Measurements from ENCODE around the gene AADACL3.

AADACL3 gene

GRCh38 chr1:12754738-12755137 is 38.8 kb downstream of the AADACL3 start:
- TF ChIP-seq, protein P1, sequence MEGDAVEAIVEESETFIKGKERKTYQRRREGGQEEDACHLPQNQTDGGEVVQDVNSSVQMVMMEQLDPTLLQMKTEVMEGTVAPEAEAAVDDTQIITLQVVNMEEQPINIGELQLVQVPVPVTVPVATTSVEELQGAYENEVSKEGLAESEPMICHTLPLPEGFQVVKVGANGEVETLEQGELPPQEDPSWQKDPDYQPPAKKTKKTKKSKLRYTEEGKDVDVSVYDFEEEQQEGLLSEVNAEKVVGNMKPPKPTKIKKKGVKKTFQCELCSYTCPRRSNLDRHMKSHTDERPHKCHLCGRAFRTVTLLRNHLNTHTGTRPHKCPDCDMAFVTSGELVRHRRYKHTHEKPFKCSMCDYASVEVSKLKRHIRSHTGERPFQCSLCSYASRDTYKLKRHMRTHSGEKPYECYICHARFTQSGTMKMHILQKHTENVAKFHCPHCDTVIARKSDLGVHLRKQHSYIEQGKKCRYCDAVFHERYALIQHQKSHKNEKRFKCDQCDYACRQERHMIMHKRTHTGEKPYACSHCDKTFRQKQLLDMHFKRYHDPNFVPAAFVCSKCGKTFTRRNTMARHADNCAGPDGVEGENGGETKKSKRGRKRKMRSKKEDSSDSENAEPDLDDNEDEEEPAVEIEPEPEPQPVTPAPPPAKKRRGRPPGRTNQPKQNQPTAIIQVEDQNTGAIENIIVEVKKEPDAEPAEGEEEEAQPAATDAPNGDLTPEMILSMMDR (IDR thresholded peaks at IDR 0.05; ENCODE audit: insufficient read depth, low read depth, low read length, missing control alignments) = no peak
- no peak overlapping the region for H3K4me3 ChIP-seq (ENCODE audit: low read length)
- no peak for DNase-seq (ENCODE audit: low read depth)

- TF ChIP-seq, protein P1 (IDR thresholded peaks at IDR 0.05; ENCODE audit: insufficient read depth, low read depth, low read length, missing control alignments) = no peak
Observed at GRCh38 chr1:12756273-12756672, 40.4 kb downstream of the AADACL3 start.

GRCh38 chr1:12756768-12757413 is 41.0 kb downstream of the AADACL3 start:
- no peak overlapping the region for H3K4me3 ChIP-seq (ENCODE audit: low read length)
- TF ChIP-seq, protein P1 (IDR thresholded peaks at IDR 0.05; ENCODE audit: insufficient read depth, low read depth, low read length, missing control alignments) = no peak
- DNase-seq (ENCODE audit: low read depth) = no peak

More at GRCh38 chr1:12756273-12756672, 40.4 kb downstream of the AADACL3 start:
- H3K4me3 ChIP-seq (ENCODE audit: low read length) = no peak overlapping the region
- DNase-seq (ENCODE audit: low read depth) = no peak

DNA sequence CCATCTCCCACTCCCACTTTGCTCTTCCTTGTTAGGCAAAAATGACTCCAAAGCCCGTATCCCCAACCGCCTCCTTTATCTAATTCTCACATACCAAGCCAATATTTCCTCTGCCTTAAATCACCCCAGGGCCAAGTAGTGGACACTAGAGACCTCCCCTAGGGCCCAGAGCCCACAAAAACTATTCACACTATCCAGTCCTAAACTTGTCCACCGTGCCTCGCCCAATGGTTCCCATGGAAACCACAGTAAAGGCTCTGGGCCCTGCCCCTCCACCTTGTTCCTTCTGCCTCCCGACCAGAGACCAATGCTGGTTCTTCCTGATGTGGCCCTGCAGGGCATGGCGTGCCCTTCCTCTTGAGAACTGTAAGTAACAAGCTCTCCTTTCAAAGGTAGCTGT is 41.9 kb downstream of the AADACL3 start:
- H3K4me3 ChIP-seq (ENCODE audit: low read length) = no peak overlapping the region
- no peak for DNase-seq (ENCODE audit: low read depth)
- TF ChIP-seq, protein P1 (IDR thresholded peaks at IDR 0.05; ENCODE audit: insufficient read depth, low read depth, low read length, missing control alignments) = no peak

DNA sequence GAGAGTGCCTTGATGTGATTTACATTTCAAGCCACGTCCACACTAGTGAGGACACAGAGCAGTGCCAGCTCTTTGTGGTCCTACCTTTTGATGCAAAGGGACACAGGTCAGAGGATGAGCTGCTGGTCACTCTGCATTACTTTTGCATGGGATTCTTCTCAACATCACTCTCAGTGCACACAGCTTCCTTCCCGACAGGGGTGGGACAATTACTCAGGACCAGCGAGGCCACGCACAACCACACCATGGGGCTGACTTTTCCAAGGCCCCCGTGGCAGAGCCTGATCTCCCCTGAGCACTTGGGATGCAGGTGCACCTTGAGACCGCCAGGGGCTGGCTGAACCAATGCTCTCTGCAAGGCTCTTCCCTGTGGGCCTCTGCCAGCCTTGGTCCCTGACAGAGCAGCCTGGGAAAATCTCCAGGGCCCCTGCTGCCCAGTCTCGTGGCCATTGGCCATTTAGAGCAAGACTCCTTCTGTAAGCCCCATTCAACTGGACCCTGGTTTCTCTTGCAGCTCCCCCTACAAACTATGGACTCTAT is 44.4 kb downstream of the AADACL3 start:
- TF ChIP-seq, protein P1 (IDR thresholded peaks at IDR 0.05; ENCODE audit: insufficient read depth, low read depth, low read length, missing control alignments) = no peak
- DNase-seq (ENCODE audit: low read depth) = no peak
- no peak overlapping the region for H3K4me3 ChIP-seq (ENCODE audit: low read length)

DNA sequence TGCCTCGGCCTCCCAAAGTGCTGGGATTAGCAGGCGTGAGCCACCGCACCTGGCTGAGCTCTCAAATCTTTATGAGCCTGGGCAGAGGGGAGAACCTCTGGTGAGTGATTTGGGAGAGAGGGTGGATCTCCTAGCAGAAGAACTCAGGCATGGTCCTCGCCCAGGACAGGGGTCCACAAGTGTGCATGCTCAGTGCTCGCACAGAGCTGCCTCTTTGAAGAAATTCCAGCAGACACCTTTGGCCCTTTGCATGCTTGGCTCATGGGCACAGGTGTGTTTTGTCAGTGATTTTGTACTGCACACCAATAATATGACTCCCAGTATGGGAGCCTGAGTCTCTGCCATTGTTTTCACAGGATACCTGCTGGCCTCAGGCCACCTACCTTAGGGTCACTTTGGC is 45.9 kb downstream of the AADACL3 start:
- TF ChIP-seq, protein P1 (IDR thresholded peaks at IDR 0.05; ENCODE audit: insufficient read depth, low read depth, low read length, missing control alignments) = no peak
- no peak overlapping the region for H3K4me3 ChIP-seq (ENCODE audit: low read length)
- DNase-seq (ENCODE audit: low read depth) = no peak

- no peak overlapping the region for H3K4me3 ChIP-seq (ENCODE audit: low read length)
- TF ChIP-seq, protein P1 (IDR thresholded peaks at IDR 0.05; ENCODE audit: insufficient read depth, low read depth, low read length, missing control alignments) = no peak
- no peak for DNase-seq (ENCODE audit: low read depth)
Observed at GRCh38 chr1:12762766-12763165, 46.9 kb downstream of the AADACL3 start.
